ENCODE measurements around the gene S100A4.

S100A4 gene

GRCh38 chr1:153534226-153534924, 11.2 kb downstream of the S100A4 start:
- peaks cover 4% of the 10 kb centered on the region for H3K27me3 ChIP-seq (ENCODE audit: control insufficient read depth, insufficient read depth, low read length, poor library complexity, severe bottlenecking)
- 95% methylated on average over 7 of the region's 7 CpGs for WGBS, 2 experiments
- no peaks in the 10 kb centered on the region for H3K9me3 ChIP-seq (ENCODE audit: control insufficient read depth, low read length)
- no peak overlapping the region for H3K4me3 ChIP-seq (ENCODE audit: insufficient read depth, low read depth, low read length)
- H3K36me3 ChIP-seq (ENCODE audit: control insufficient read depth, insufficient read depth, low read length), result no peaks in the 10 kb centered on the region
- peaks cover 18% of the 10 kb centered on the region for H3K4me1 ChIP-seq (ENCODE audit: control insufficient read depth, insufficient read depth, low read length)
- H3K27ac ChIP-seq (ENCODE audit: insufficient read depth, low read depth, low read length, poor library complexity, severe bottlenecking), result no peak overlapping the region

GRCh38 chr1:153533689-153534201, 11.9 kb downstream of the S100A4 start:
- Histone ChIP-seq H3K27ac (ENCODE audit: insufficient read depth, low read depth, low read length, poor library complexity, severe bottlenecking) (no peak overlapping the region), H3K4me3 (ENCODE audit: insufficient read depth, low read depth, low read length) (no peak overlapping the region), H3K9me3 (ENCODE audit: control insufficient read depth, low read length) (no peaks in the 10 kb centered on the region), H3K36me3 (ENCODE audit: control insufficient read depth, insufficient read depth, low read length) (no peaks in the 10 kb centered on the region), H3K27me3 (ENCODE audit: control insufficient read depth, insufficient read depth, low read length, poor library complexity, severe bottlenecking) (peaks cover 4% of the 10 kb centered on the region), H3K4me1 (ENCODE audit: control insufficient read depth, insufficient read depth, low read length) (peaks cover 18% of the 10 kb centered on the region)
- WGBS, 2 experiments, result 88 to 90% methylated on average over 13 of the region's 13 CpGs

DNA sequence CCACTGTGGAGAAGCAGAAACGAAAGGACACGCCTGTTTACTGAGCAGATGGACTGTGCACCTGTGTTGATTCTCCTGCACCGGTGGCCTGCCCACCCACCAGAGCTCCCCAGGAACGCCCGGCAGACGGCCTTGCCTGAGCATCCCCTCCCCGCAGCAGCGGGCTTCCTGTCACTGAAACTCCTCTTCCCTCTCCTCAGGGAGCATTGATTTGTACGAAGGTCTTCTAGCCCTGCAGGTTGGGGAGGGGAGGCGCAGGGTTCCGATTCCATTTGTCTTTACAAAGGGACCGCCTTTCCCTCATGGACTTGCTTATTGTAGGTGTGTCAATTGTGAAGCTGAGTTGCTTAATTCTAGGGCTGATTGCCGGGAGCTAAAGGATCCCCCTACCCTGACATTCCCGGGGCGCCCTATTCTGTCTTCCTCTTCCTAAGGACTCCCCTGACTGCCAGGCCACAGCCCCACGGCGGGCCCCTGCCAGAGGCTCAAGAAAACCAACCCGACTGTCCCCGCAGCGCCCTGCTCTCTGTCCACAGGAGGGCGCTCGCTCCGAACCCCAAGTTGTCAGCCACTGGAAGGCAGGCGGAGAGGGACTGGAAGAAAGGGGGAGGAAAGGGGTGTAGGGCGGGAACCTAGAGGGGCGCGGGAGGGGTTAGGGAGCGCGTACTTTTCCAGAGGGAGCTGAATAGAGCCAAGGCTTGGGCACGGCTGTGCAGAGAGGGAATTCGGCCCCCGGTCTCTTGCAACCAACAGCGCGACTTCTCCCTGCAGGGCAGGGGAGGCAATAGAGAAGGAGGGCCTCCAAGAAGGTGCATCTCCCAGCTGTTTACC, 12.6 kb downstream of the S100A4 start:
- WGBS, 2 experiments, result 10 to 12% methylated on average over 34 of the region's 34 CpGs
- Histone ChIP-seq H3K27me3 (ENCODE audit: control insufficient read depth, insufficient read depth, low read length, poor library complexity, severe bottlenecking) (peaks cover 4% of the 10 kb centered on the region), H3K9me3 (ENCODE audit: control insufficient read depth, low read length) (no peaks in the 10 kb centered on the region), H3K4me1 (ENCODE audit: control insufficient read depth, insufficient read depth, low read length) (peaks cover 18% of the 10 kb centered on the region), H3K36me3 (ENCODE audit: control insufficient read depth, insufficient read depth, low read length) (no peaks in the 10 kb centered on the region), H3K27ac (ENCODE audit: insufficient read depth, low read depth, low read length, poor library complexity, severe bottlenecking) (no peak overlapping the region), H3K4me3 (ENCODE audit: insufficient read depth, low read depth, low read length) (peak overlapping the region; percentile 14)

GRCh38 chr1:153532181-153532580, 13.4 kb downstream of the S100A4 start:
- Histone ChIP-seq H3K4me3 (ENCODE audit: insufficient read depth, low read depth, low read length) (no peak overlapping the region), H3K36me3 (ENCODE audit: control insufficient read depth, insufficient read depth, low read length) (no peaks in the 10 kb centered on the region), H3K4me1 (ENCODE audit: control insufficient read depth, insufficient read depth, low read length) (peaks cover 18% of the 10 kb centered on the region), H3K27ac (ENCODE audit: insufficient read depth, low read depth, low read length, poor library complexity, severe bottlenecking) (no peak overlapping the region), H3K27me3 (ENCODE audit: control insufficient read depth, insufficient read depth, low read length, poor library complexity, severe bottlenecking) (peaks cover 4% of the 10 kb centered on the region), H3K9me3 (ENCODE audit: control insufficient read depth, low read length) (no peaks in the 10 kb centered on the region)
- 84 to 90% methylated on average over 2 of the region's 2 CpGs for WGBS, 2 experiments

DNA sequence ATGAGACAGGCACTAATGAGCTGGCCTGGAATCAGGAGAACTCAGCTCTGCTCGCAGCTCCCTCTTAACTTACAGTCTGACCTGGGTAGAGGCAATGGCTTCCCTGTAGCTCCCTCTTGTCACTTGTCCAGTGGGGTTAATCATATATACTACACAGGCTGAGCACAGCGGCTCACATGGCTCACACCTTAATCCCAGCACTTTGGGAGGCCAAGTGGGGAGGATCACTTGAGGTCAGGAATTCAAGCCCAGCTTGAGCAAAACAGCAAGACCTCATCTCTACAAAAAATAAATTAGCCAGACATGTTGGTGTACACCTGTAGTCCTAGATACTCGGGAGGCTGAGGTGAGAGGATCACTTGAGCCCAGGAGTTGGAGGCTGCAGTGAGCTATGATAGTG, 14.0 kb downstream of the S100A4 start:
- H3K4me1 ChIP-seq (ENCODE audit: control insufficient read depth, insufficient read depth, low read length), result peaks cover 18% of the 10 kb centered on the region

GRCh38 chr1:153527683-153528040, 17.9 kb downstream of the S100A4 start:
- no peaks in the 10 kb centered on the region for H3K27me3 ChIP-seq (ENCODE audit: control insufficient read depth, insufficient read depth, low read length, poor library complexity, severe bottlenecking)
- no peaks in the 10 kb centered on the region for H3K9me3 ChIP-seq (ENCODE audit: control insufficient read depth, low read length)
- no peak overlapping the region for H3K27ac ChIP-seq (ENCODE audit: insufficient read depth, low read depth, low read length, poor library complexity, severe bottlenecking)
- peaks cover 4% of the 10 kb centered on the region for H3K4me1 ChIP-seq (ENCODE audit: control insufficient read depth, insufficient read depth, low read length)
- H3K36me3 ChIP-seq (ENCODE audit: control insufficient read depth, insufficient read depth, low read length), result no peaks in the 10 kb centered on the region
- 84 to 87% methylated on average over 5 of the region's 5 CpGs for WGBS, 2 experiments
- H3K4me3 ChIP-seq (ENCODE audit: insufficient read depth, low read depth, low read length), result no peak overlapping the region

More for the DNA sequence above, 14.0 kb downstream of the S100A4 start:
- Histone ChIP-seq H3K27ac (ENCODE audit: insufficient read depth, low read depth, low read length, poor library complexity, severe bottlenecking) (no peak overlapping the region), H3K4me3 (ENCODE audit: insufficient read depth, low read depth, low read length) (no peak overlapping the region), H3K27me3 (ENCODE audit: control insufficient read depth, insufficient read depth, low read length, poor library complexity, severe bottlenecking) (peaks cover 4% of the 10 kb centered on the region), H3K9me3 (ENCODE audit: control insufficient read depth, low read length) (no peaks in the 10 kb centered on the region), H3K36me3 (ENCODE audit: control insufficient read depth, insufficient read depth, low read length) (no peaks in the 10 kb centered on the region)
- WGBS, 2 experiments, result 85 to 94% methylated on average over 3 of the region's 3 CpGs

DNA sequence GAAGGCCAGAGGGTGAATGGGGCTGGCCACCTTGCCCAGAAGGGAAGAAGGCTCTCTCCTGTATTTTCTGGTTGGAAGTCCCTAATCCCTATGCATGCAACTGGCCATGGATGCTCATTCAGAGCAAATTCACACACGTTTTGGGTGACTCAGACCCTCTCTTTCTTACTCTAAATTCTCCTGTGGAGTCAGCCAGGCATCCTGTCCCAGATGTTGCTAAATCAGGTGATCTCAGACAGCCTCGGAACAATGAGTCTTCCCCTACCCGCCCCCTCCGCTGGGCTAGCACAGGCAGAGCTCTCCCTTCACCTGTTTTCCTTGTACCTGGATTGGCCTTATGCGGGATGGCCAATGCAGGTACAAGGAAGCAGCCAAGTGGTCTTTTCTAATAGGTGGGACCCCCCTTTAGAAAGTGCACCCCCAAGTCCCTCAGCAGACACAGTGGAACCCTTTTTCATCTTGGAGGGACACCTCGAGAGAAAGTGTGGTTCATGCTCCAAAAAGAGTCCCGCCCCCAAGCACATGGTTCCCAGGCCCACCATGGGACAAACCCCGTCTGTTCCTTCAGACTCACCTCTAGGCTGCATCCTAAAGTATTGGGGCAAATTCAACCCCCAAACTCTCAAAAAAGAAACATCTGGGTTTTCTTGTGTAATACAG, 18.5 kb downstream of the S100A4 start:
- Histone ChIP-seq H3K9me3 (ENCODE audit: control insufficient read depth, low read length) (no peaks in the 10 kb centered on the region), H3K27ac (ENCODE audit: insufficient read depth, low read depth, low read length, poor library complexity, severe bottlenecking) (no peak overlapping the region), H3K36me3 (ENCODE audit: control insufficient read depth, insufficient read depth, low read length) (no peaks in the 10 kb centered on the region), H3K27me3 (ENCODE audit: control insufficient read depth, insufficient read depth, low read length, poor library complexity, severe bottlenecking) (no peaks in the 10 kb centered on the region), H3K4me3 (ENCODE audit: insufficient read depth, low read depth, low read length) (no peak overlapping the region), H3K4me1 (ENCODE audit: control insufficient read depth, insufficient read depth, low read length) (no peaks in the 10 kb centered on the region)
- WGBS, 2 experiments, result 79 to 81% methylated on average over 8 of the region's 8 CpGs

- 92 to 95% methylated on average over 8 of the region's 8 CpGs for WGBS, 2 experiments
- H3K36me3 ChIP-seq (ENCODE audit: control insufficient read depth, insufficient read depth, low read length), result no peaks in the 10 kb centered on the region
- H3K4me1 ChIP-seq (ENCODE audit: control insufficient read depth, insufficient read depth, low read length), result no peaks in the 10 kb centered on the region
- no peak overlapping the region for H3K4me3 ChIP-seq (ENCODE audit: insufficient read depth, low read depth, low read length)
- no peak overlapping the region for H3K27ac ChIP-seq (ENCODE audit: insufficient read depth, low read depth, low read length, poor library complexity, severe bottlenecking)
- no peaks in the 10 kb centered on the region for H3K27me3 ChIP-seq (ENCODE audit: control insufficient read depth, insufficient read depth, low read length, poor library complexity, severe bottlenecking)
- no peaks in the 10 kb centered on the region for H3K9me3 ChIP-seq (ENCODE audit: control insufficient read depth, low read length)
Measured at GRCh38 chr1:153526132-153526543, 19.5 kb downstream of the S100A4 start.

- Histone ChIP-seq H3K4me3 (ENCODE audit: insufficient read depth, low read depth, low read length) (no peak overlapping the region), H3K9me3 (ENCODE audit: control insufficient read depth, low read length) (no peaks in the 10 kb centered on the region), H3K27ac (ENCODE audit: insufficient read depth, low read depth, low read length, poor library complexity, severe bottlenecking) (no peak overlapping the region), H3K36me3 (ENCODE audit: control insufficient read depth, insufficient read depth, low read length) (no peaks in the 10 kb centered on the region), H3K27me3 (ENCODE audit: control insufficient read depth, insufficient read depth, low read length, poor library complexity, severe bottlenecking) (no peaks in the 10 kb centered on the region), H3K4me1 (ENCODE audit: control insufficient read depth, insufficient read depth, low read length) (no peaks in the 10 kb centered on the region)
- 55 to 57% methylated on average over 3 of the region's 3 CpGs for WGBS, 2 experiments
Measured at GRCh38 chr1:153525088-153525728, 20.4 kb downstream of the S100A4 start.

Measured in ectodermal cell (in vitro differentiated cells).